ENCODE data around the gene SGO1. TPM values are rescaled to one million over a fixed set of nuclear protein-coding genes. Genes with fewer than 3 reads are reported as not detected.

SGO1 gene
- total RNA-seq, 1 donor from 2014 or later, result 5.0 TPM

- H3K4me3 Mint-ChIP-seq (ENCODE audit: unreplicated experiment), result no peak overlapping the region
- H3K27ac Mint-ChIP-seq (ENCODE audit: unreplicated experiment), result no peak overlapping the region
- H3K27me3 Mint-ChIP-seq (ENCODE audit: unreplicated experiment), result no peaks in the 10 kb centered on the region
- no peak for TF ChIP-seq CTCF (IDR thresholded peaks at IDR 0.05; ENCODE audit: partially characterized antibody, unreplicated experiment)
- H3K9me3 Mint-ChIP-seq (ENCODE audit: unreplicated experiment), result peaks cover 2% of the 10 kb centered on the region
- peaks cover 7% of the 10 kb centered on the region for H3K4me1 Mint-ChIP-seq (ENCODE audit: low read depth, unreplicated experiment)
- no peak for DNase-seq
- H3K36me3 Mint-ChIP-seq (ENCODE audit: unreplicated experiment), result no peaks in the 10 kb centered on the region
These were observed 25.8 kb downstream of the SGO1 start for GRCh38 chr3:20160230-20160629.

- H3K9me3 Mint-ChIP-seq (ENCODE audit: unreplicated experiment), result no peaks in the 10 kb centered on the region
- no peak for DNase-seq
- H3K4me3 Mint-ChIP-seq (ENCODE audit: unreplicated experiment), result no peak overlapping the region
- H3K4me1 Mint-ChIP-seq (ENCODE audit: low read depth, unreplicated experiment), result peaks cover 8% of the 10 kb centered on the region
- H3K36me3 Mint-ChIP-seq (ENCODE audit: unreplicated experiment), result no peaks in the 10 kb centered on the region
- no peak overlapping the region for H3K27ac Mint-ChIP-seq (ENCODE audit: unreplicated experiment)
- no peak for TF ChIP-seq CTCF (IDR thresholded peaks at IDR 0.05; ENCODE audit: partially characterized antibody, unreplicated experiment)
- no peaks in the 10 kb centered on the region for H3K27me3 Mint-ChIP-seq (ENCODE audit: unreplicated experiment)
These were observed 31.1 kb downstream of the SGO1 start for GRCh38 chr3:20154928-20155327.

- no peak overlapping the region for H3K4me3 Mint-ChIP-seq (ENCODE audit: unreplicated experiment)
- no peak for DNase-seq
- H3K27ac Mint-ChIP-seq (ENCODE audit: unreplicated experiment), result no peak overlapping the region
- peaks cover 8% of the 10 kb centered on the region for H3K4me1 Mint-ChIP-seq (ENCODE audit: low read depth, unreplicated experiment)
- no peak for TF ChIP-seq CTCF (IDR thresholded peaks at IDR 0.05; ENCODE audit: partially characterized antibody, unreplicated experiment)
- H3K36me3 Mint-ChIP-seq (ENCODE audit: unreplicated experiment), result no peaks in the 10 kb centered on the region
- H3K27me3 Mint-ChIP-seq (ENCODE audit: unreplicated experiment), result no peaks in the 10 kb centered on the region
- H3K9me3 Mint-ChIP-seq (ENCODE audit: unreplicated experiment), result no peaks in the 10 kb centered on the region
These were observed 31.9 kb downstream of the SGO1 start for GRCh38 chr3:20154078-20154477.

GRCh38 chr3:20148466-20148865, 37.5 kb downstream of the SGO1 start:
- TF ChIP-seq CTCF (IDR thresholded peaks at IDR 0.05; ENCODE audit: partially characterized antibody, unreplicated experiment), result no peak
- H3K36me3 Mint-ChIP-seq (ENCODE audit: unreplicated experiment), result no peaks in the 10 kb centered on the region
- H3K27me3 Mint-ChIP-seq (ENCODE audit: unreplicated experiment), result no peaks in the 10 kb centered on the region
- H3K4me1 Mint-ChIP-seq (ENCODE audit: low read depth, unreplicated experiment), result peaks cover 7% of the 10 kb centered on the region
- no peak overlapping the region for H3K27ac Mint-ChIP-seq (ENCODE audit: unreplicated experiment)
- H3K9me3 Mint-ChIP-seq (ENCODE audit: unreplicated experiment), result no peaks in the 10 kb centered on the region
- no peak overlapping the region for H3K4me3 Mint-ChIP-seq (ENCODE audit: unreplicated experiment)
- DNase-seq, result no peak

GRCh38 chr3:20147361-20147760, 38.6 kb downstream of the SGO1 start:
- peaks cover 6% of the 10 kb centered on the region for H3K4me1 Mint-ChIP-seq (ENCODE audit: low read depth, unreplicated experiment)
- no peaks in the 10 kb centered on the region for H3K9me3 Mint-ChIP-seq (ENCODE audit: unreplicated experiment)
- no peaks in the 10 kb centered on the region for H3K36me3 Mint-ChIP-seq (ENCODE audit: unreplicated experiment)
- TF ChIP-seq CTCF (IDR thresholded peaks at IDR 0.05; ENCODE audit: partially characterized antibody, unreplicated experiment), result no peak
- no peak overlapping the region for H3K27ac Mint-ChIP-seq (ENCODE audit: unreplicated experiment)
- DNase-seq, result no peak
- H3K4me3 Mint-ChIP-seq (ENCODE audit: unreplicated experiment), result no peak overlapping the region
- no peaks in the 10 kb centered on the region for H3K27me3 Mint-ChIP-seq (ENCODE audit: unreplicated experiment)
